OCI-LY3 (cell line): ENCODE measurements around the gene SERPINA1.

Experiments used
- CTCF ChIP-seq: fragments of 200-600, 300-600 bp; sonication (generic); IDR thresholded peaks from 2 replicates; pipeline ENCODE4 v1.5.1; 2014; ENCODE audit warnings: antibody characterized with exemption, low read length, low read depth
- EZH2phosphoT487 ChIP-seq: fragments of 200-600 bp; shearing (Covaris generic); IDR thresholded peaks from 2 replicates; pipeline ENCODE4 v1.6.1; 2018; ENCODE audit warnings: antibody characterized with exemption, mixed run types, low read depth

- no peak for TF ChIP-seq CTCF
- TF ChIP-seq EZH2phosphoT487, result no peak
Observed at GRCh38 chr14:94330857-94331256, 57.5 kb downstream of the SERPINA1 start.
